Adipose tissue (tissue), 3 donors: ENCODE measurements around the gene LSMEM2. TPM values are rescaled to one million over a fixed set of nuclear protein-coding genes. Genes with fewer than 3 reads are reported as not detected.
"Not testable (repeated sequence)": the region's sequence is repeated elsewhere in the genome, so short reads cannot be mapped to it uniquely, and the experiment has no call there.

Source experiments
- H3K27ac ChIP-seq: one replicate; pipeline ENCODE4 v1.5.1; 2013; ENCODE audit warnings: low read depth, low read length
- WGBS, 3 donors: extraction: QIAGEN DNeasy Blood & Tissue Kit; methylation state at CpG; one replicate each; pipeline ENCODE4 v1.1.7; 2013; 5-methylcytosine and 5-hydroxymethylcytosine counted together
- polyA plus RNA-seq, 3 donors: library from polyadenylated mRNA; stranded (reverse); fragments of 200-250 nt; gene quantifications; one replicate each; pipeline ENCODE4 v1.2.3, GENCODE V29; 2013
- donor health status: healthy with polysubstance abuse.
- donor health status: Bipolar disorder and iron deficiency.
- donor health status: healthy.

The LSMEM2 gene
- polyA plus RNA-seq, 3 donors, result 0.15 TPM; not detected in 1

DNA sequence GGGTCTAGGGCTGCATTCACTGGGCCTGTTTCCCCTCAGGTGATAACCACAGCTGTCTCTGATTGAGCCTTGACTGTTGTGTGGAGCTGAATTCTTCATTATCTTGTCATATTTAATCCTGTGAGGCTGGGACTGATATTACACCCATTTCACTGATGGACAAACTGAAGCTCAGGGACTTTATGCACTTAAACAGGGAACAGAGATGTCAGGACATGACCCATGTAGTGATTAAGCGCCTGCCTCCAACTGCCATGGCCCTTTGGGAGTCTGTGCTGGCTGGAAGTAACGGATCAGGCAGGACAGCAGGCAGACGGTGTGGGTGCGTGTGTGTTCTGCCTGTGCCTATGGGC, 35.4 kb upstream of the LSMEM2 start:
- peak overlapping the region; percentile 82 for H3K27ac ChIP-seq
- 35 to 83% (median 48%) methylated on average over 4 of the region's 4 CpGs for WGBS, 3 donors

DNA sequence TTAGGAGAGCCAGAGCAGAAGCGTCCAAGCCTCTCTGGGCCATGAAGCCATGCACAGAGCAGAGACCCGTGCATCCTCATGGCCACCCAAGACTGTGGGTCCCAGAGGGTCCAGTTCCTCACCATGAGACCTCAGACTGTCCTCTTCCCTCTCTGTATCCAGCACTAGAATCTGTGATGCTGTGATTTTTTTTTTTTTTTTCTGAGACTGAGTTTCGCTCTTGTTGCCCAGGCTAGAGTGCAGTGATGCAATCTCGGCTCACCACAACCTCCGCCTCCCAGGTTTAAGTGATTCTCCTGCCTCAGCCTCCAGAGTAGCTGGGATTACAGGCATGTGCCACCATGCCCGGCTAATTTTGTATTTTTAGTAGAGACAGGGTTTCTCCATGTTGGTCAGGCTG, 34.1 kb upstream of the LSMEM2 start:
- 48 to 83% (median 58%) methylated on average over 5 to 6 of the region's 6 CpGs for WGBS, 3 donors
- H3K27ac ChIP-seq, result not testable (repeated sequence)

DNA sequence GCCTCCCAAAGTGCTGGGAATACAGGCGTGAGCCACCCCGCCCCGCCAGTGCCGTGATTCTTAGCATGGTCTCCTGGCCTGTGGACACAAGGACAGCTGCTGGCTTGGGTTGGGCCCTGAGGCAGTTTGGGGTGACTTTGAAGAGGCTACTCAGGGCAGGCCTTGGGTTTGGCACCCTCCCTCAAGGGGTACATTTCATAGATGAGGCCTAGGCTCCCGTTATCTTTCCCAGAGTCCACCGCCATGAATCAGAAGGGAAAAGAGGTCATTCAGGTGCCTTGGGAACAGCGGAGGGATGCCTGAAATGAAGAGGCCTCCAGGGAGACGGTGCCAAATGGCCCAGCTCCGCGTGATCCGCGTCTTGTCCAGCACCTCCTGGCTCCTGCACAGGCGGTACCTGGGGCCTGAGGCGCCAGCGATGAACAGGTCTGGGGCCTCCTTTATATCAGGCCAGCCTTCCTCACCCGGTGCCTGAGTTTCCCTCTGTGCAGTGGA, 33.6 kb upstream of the LSMEM2 start:
- no peak overlapping the region for H3K27ac ChIP-seq
- 57 to 70% (median 58%) methylated on average over 16 of the region's 16 CpGs for WGBS, 3 donors

DNA sequence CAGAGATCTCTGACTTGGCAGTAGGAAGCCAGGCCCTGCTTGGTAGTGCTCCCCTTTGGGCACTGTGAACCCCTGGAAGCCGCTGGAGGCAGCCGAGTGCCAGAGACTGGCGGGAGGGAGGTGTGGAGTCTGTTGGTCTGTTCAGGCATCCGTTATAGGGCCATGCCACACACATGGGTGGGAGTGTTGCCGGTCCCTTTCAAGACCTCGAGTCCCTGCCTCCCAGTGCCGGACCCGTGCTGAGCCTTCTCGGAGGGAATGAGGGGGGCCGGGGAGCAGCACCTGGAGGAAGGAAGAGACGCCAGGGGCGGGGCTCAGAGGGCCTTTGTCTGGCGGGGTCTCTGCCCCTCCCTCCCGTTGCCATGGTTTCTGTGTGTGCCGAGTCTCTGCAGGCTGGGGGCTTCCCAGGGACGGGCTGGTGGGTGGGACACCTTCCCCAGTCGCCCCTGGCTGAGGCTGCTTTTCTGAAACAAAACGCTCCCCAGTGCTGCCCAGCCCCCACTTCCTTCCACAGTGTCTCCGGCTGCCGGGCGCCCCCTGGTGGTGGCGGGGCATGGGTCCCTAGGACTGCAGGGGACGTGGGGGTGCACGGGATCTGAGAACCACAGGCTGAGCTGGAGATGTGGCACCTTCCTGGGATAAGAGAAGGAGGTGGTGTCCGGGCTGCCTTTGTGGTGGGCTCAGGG, 32.9 kb upstream of the LSMEM2 start:
- H3K27ac ChIP-seq, result peak overlapping the region; percentile 85

DNA sequence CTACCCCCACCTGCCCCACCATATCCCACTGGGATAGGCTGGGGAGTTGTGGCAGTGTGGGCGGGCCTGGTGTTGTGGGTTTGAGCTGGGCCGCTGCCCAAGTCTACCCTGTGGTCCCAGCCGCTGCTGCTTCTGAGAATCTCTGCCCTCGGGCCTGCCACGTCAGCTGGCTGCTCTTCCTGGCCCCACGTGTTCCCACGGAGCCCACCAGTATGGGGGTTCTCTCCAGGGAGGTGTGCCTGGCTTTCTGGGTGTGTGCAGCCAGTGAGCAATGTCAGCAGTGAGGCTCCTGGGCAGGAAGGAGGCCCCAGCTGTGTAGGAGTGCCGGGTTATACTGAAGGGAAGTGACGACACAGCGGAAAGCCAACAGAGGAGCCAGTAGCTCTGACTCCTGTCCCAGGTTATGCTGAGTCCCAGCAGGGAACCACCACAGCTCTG, 32.4 kb upstream of the LSMEM2 start:
- peak overlapping the region; percentile 85 for H3K27ac ChIP-seq
- WGBS, 3 donors, result 8 to 33% (median 15%) methylated on average over 10 of the region's 10 CpGs

More for the DNA sequence above, 32.9 kb upstream of the LSMEM2 start:
- WGBS, 3 donors, result 1 to 5% (median 2%) methylated on average over 21 to 25 of the region's 25 CpGs

DNA sequence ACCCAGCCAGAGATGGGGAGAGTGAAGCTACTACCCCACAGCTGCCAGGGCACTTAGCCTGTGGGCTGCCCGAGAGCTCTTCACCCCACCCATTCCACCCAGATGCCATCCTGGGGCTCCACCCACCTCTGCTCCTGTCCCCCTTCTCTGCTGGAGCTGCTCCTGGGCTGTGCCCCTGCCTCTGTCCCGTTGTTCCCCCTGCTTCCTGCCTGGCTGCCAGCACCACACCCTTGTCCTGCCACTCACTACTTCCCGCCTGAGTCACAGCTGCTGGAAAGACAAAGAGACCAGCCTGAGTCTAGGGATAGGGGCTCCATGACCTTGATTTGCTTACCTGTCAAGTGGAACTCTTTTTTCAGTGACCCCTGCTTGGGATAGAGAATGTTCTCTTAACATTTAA, 30.5 kb upstream of the LSMEM2 start:
- WGBS, 3 donors, result 28 to 52% (median 31%) methylated on average over 3 of the region's 3 CpGs

DNA sequence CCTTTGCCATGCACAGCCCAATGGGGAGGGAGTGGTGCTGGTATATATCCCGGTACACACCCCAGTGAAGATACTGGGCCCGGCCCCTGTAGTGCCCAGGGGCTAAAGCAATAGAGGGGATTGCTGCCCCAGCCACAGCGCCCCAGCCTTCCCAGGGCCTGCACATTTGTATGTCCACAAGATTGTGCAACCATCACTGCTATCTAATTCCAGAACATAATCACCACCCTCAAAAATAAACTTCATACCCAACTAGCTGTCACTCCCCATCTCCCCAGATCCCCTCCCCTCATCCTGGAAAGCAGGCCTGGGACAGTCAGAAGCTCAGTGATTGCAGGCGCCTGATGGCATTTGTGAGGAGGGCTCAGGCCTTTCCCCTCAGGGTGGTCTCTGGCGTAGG, 29.4 kb upstream of the LSMEM2 start:
- WGBS, 3 donors, result 74 to 93% (median 76%) methylated on average over 5 of the region's 5 CpGs

More for the DNA sequence above, 30.5 kb upstream of the LSMEM2 start:
- H3K27ac ChIP-seq, result no peak overlapping the region

DNA sequence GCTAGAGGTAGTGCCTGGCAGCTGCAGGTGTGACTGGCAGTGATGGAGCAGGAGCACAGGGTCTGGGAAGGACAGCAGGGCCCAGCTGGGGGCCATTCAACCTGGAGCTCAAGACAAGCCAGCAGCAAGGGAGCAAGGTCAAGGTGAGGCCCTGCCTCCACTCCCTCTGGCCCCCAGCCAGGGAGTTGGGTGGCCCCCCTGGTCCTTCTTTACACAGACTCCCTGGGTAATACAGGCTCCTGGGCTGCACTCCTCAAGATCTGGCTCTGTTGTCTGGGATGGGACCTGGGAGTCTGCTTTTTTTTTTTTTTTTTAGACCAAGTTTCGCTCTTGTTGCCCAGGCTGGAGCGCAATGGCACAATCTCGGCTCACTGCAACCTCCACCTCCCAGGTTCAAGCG, 28.4 kb upstream of the LSMEM2 start:
- WGBS, 3 donors, result 89 to 95% (median 91%) methylated on average over 4 of the region's 4 CpGs

More for the DNA sequence above, 29.4 kb upstream of the LSMEM2 start:
- no peak overlapping the region for H3K27ac ChIP-seq

DNA sequence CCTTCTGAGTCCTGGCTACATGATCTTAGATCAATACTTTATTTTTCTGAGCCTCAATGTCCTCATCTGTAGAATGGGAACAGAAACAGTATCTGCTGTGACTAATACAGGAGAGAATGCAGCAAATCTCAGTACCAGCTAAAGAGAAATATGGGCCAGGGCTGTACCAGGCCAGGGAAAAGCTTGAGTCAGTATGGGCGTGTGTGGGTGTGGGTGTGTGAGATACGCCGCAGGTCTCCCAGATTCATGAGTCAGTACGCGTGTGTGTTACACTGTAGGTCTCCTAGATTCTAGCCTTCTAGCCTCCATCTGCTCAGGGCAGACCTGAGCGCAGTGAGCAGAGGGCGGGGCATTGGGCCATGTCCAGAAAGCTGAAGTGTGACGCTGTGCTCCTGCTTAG, 27.7 kb upstream of the LSMEM2 start:
- H3K27ac ChIP-seq, result no peak overlapping the region
- 58 to 85% (median 79%) methylated on average over 8 of the region's 8 CpGs for WGBS, 3 donors

More for the DNA sequence above, 28.4 kb upstream of the LSMEM2 start:
- H3K27ac ChIP-seq, result no peak overlapping the region

DNA sequence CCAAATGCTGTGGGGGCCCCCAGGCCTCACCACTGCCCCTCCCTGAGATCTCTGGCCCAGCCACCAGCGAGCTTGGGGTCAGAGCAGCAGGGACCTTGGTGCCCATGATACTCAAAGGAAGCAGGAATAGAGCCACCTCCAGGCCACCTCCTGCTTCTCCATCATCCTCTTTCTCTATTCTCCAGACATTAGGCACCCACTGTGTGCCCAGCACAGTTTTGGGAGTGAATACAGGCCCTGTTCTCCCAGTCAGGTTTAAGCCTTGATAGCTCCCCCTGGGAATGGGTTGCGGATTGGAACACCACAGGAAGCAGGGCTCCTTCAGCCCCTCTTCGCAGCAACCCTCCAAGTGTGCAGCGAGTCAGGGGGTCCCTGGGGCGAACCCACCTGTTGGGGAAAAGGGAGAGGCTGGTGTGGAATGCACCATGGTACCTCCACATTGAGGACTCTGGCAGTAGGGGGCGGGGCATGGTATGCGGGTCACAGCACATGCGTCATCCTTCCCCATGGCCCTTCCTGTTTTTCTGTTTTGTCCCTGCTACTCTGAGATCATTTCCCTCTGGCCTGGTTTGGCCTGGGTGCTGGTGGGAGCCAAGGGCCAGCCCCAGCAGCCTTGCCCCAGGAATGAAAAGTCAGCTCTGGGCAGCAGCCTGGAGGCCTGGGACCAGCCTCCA, 24.2 kb upstream of the LSMEM2 start:
- 61 to 88% (median 61%) methylated on average over 8 of the region's 8 CpGs for WGBS, 3 donors
- peak overlapping the region; percentile 44 for H3K27ac ChIP-seq

DNA sequence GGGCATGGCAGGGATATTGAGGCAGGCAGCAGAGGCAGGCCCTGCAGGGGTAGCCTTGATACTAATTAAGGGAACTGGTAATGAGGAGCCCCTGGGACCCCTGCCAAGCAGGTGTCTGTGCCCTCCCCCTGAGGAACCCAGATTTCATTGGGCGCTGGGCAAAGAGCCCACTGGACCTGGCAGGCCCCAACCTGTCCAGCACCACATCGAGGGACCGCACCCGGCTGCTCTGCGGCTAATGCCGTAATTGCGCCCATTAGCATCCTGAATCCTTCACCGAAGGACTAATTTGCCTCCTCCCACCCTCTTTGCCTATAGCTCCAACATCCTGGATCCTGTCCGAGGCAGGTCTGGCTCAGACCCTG, 23.7 kb upstream of the LSMEM2 start:
- H3K27ac ChIP-seq, result no peak overlapping the region
- WGBS, 3 donors, result 74 to 93% (median 83%) methylated on average over 9 of the region's 9 CpGs

DNA sequence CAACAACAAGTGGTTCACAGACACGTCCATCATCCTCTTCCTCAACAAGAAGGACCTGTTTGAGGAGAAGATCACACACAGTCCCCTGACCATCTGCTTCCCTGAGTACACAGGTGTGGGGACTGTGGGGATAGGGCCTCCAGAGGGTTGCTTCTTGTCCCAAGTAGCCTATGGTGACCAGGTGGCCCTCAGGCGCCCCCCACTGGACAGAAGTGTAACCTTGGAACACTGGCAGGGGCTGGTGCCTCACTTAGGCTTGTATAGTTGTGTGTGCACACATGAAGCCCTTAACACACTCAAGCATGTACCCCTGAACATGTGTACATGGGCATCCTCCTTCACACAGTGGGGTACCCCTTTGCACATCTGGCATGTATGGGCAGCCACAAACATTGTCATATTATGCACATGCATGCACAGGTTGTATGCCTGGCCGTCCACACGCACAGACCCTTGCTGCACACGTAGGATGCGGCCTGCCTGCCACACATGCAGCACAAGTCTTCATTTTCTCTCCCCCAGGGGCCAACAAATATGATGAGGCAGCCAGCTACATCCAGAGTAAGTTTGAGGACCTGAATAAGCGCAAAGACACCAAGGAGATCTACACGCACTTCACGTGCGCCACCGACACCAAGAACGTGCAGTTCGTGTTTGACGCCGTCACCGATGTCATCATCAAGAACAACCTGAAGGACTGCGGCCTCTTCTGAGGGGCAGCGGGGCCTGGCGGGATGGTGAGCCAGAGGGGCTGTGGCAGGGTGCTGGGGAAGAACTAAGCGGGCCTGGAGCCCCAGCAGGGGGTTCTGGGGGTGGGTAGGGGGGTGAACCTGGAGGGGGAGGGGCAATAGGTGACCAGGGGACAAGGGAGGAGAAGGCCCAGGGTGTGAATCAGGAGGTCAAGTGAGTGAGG, 21.7 kb upstream of the LSMEM2 start:
- WGBS, 3 donors, result 91% methylated on average over 20 of the region's 20 CpGs

DNA sequence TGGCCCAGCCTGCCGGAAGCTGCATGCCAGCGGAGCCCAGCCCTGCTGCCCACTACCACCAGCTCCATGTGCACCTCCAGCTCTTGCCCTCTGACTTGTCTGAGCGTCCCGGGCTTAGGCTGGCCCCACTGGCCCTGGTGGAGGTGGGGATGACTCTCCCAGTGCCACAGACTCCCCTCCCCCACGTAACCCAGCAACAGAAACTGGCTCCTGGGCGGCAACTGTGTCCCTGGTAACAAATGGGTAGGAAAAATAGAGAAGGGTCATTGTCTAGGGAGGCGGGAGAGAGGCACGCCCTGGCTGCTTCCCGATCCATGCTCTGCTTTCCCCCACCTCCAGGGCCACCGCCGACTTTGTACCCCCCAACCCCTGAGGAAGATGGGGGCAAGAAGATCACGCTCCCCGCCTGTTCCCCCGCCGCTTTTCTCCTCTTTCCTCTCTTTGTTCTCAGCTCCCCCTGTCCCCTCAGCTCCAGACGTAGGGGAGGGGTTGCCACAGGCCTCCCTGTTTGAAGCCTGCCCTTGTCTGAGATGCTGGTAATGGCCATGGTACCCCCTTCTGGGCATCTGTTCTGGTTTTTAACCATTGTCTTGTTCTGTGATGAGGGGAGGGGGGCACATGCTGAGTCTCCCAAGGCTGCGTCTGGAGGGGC, 20.7 kb upstream of the LSMEM2 start:
- WGBS, 3 donors, result 85 to 86% (median 86%) methylated on average over 15 to 17 of the region's 17 CpGs
- no peak overlapping the region for H3K27ac ChIP-seq

More for the DNA sequence above, 21.7 kb upstream of the LSMEM2 start:
- no peak overlapping the region for H3K27ac ChIP-seq

DNA sequence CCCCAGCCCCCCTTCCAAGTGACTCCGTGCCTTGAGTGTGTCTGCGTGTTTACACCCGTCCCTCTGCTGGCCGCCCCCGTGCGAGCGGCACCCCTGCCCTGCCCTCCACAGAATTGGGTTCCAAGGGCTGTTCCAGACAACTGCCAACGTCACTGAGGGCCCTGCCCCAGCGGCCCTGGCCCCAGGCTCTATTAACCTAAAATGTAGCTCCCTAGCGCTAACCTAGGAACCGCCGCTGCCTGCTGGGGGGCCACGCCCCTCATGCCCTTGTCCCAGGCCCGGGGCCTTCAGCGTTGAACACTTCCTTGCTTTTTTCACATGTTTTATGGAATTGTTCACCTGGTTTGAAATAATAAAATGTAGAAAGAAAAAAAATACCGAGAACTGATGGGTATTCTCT, 19.9 kb upstream of the LSMEM2 start:
- H3K27ac ChIP-seq, result no peak overlapping the region
- WGBS, 3 donors, result 80 to 84% (median 83%) methylated on average over 16 of the region's 16 CpGs

DNA sequence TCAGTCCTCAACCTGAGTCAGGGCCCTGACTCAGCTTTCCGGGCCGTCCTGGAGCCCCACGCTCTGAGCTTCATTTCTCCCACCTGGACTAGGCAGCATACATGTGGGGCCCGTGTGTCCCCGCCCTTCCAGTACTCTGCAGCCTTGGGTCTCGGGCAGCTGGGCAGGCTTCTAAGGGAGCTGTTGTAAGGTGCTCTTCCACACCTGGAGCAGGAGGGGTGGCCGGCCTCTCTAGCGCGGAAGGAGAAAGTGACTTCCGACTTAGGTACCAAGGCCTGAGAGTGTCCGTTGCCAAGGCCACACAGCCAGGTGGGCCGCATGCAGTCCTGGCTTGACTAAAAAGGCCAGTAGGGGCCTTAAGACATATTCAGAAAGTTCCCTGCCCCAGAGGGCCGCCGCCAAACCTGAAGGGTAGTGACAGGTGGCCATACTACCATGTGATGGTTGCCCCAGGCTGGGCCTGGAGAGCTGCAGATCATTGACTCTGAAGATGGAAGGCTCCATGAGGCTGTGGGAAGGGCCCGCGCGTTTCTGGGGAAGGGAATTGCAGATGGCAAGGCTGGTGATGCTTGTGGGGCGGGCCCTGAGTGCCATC, 19.4 kb upstream of the LSMEM2 start:
- 50 to 61% (median 59%) methylated on average over 18 of the region's 18 CpGs for WGBS, 3 donors
- no peak overlapping the region for H3K27ac ChIP-seq

DNA sequence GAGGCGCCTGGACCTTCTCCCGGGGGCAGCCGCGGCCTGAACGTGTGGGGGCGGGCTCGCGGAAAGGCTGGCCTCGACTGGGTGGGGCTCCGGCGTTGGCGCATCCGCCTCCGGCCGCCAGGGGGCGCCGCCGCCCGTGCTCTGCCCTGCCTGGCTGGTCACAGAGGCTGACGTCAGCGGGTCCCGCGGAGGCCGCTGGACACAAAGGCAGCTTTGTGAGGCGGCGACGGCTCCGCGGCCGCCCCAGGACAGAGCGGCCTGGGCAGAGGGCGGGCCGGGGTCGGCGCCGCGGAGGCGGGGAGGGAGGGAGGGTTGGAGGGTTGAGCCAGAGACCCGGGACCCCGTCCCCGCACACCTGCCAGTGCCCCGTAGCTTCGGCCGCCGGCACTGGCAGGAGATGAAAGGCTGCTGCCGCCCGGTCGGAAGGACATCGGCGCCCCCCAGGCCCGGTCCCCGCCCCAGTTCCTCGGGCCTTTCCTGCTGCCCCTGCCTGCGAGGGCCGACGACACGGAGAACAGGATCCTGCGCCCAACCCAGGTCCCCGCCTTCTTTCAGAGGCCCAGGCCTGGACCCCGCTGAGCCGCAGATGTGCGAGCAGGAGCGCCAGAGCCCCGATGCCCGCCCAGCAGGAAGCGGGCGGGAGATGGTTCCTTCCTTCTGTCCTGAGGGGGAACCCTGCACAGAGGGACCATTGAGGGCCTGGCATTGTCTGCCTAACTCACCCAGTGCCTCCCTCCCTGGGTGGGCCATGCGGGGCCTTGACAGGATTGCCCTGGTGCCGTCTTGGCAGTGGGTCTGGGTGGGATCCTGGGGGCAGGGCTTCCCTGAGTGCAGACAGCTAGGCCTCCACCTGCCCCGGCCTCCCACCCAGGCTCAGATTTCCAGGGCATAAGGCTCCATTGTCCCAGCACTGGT, 18.6 kb upstream of the LSMEM2 start:
- H3K27ac ChIP-seq, result peak overlapping the region; percentile 80
- WGBS, 3 donors, result 1% methylated on average over 48 to 70 of the region's 70 CpGs

DNA sequence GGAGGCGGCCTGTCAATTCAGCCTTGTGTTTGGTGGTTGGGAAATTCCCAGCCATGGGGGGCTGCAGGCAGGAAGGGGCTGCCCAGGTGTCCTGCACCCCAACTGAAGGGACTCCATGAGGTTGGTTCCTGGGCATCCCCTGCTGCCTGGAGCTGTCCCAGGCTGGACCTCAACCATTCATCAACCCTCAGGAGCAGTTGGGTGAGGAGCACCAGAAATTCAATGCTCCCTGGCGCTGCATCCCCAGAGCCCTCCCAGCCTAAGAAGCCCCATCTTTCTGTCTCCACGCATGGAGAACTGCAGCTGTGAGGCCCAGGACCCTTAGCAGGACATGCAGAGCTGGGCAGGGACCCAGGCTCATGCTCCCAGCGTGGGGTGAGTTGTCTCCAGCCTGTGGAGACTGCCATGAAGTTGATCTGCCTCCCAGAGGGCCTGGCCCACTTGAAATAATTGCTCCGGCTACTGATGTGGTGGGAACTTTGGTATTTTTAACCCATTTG, 17.9 kb upstream of the LSMEM2 start:
- WGBS, 3 donors, result 69 to 79% (median 74%) methylated on average over 5 of the region's 5 CpGs
- peak overlapping the region; percentile 80 for H3K27ac ChIP-seq
